Bronchial epithelial cell (primary cell): Measurements from ENCODE around the gene CD3G. TPM values are rescaled to one million over a fixed set of nuclear protein-coding genes. Genes with fewer than 3 reads are reported as not detected.
"Not testable (repeated sequence)": the region's sequence is repeated elsewhere in the genome, so short reads cannot be mapped to it uniquely, and the experiment has no call there.

Experiments
- DNase-seq: peaks from one replicate; pipeline ENCODE4 v3.0.0-alpha.2; 2010; ENCODE audit warnings: low read depth
- FAIRE-seq: peaks from 2 replicates; lab custom pipeline; 2011; peaks lifted over from hg19 to GRCh38; lab: Jason Lieb, UNC
- H3K27me3 ChIP-seq: 2 replicates; pipeline ENCODE4 v1.5.1; 2011; ENCODE audit warnings: low read length; ENCODE audit not compliant: control insufficient read depth, insufficient read depth
- H3K36me3 ChIP-seq: 2 replicates; pipeline ENCODE4 v1.5.1; 2011; ENCODE audit warnings: low read length; ENCODE audit not compliant: control insufficient read depth, insufficient read depth
- H3K4me3 ChIP-seq: 2 replicates; pipeline ENCODE4 v1.5.1; 2011; ENCODE audit warnings: mild to moderate bottlenecking, low read depth, low read length, control low read depth
- CTCF ChIP-seq: IDR thresholded peaks from 2 replicates; pipeline ENCODE4 v1.5.1; 2011; ENCODE audit warnings: mild to moderate bottlenecking, moderate library complexity, low read length, control low read depth, inconsistent platforms; ENCODE audit not compliant: insufficient read depth, severe bottlenecking
- total RNA-seq: library from RNA; depleted of rRNA; stranded (reverse); fragments of >200 nt; gene quantifications from 2 replicates; pipeline ENCODE4 v1.2.1, GENCODE V29; 2014

CD3G gene
- total RNA-seq, 1 donor from 2014 or later: not detected

DNA sequence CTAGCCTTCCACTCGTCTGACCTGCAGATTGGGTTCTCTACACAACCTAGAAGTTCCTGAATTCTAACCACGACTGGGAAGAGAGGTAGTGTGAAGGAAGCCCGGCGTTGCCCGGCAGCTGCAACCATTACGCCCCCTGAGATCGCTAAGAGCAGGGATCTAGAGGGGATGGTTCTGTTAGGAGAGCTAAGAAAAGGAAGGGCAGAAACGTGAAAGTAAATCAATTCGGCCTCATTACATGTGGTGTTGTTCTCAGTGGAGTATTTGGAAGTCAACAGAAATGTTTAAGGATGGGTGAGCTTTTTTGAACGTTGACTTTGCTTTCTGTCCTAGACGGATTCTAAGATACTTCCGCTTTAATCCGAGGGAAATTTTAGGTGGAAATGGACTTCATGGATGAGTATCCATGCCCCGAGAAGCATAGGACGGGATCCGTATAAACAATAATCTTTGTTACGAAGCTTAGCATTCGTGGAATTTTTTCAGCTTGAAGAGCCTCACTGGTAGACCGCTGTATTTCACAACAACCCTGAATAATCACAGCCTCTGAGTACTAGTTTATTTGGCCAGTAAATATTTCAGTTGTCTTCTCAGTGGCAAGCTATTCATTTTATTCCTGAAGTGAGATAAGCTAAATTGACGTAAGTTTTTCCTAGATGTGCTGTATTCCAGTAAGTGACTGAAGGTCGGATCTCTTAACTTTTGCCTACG is 57.9 kb downstream of the CD3G start:
- Histone ChIP-seq H3K36me3 (peaks cover 2% of the 10 kb centered on the region), H3K4me3 (peak overlapping the region; percentile 90), H3K27me3 (no peaks in the 10 kb centered on the region)
- FAIRE-seq: no peak
- peak; percentile 68 for DNase-seq
- TF ChIP-seq CTCF: no peak

GRCh38 chr11:118402594-118402993 is 58.5 kb downstream of the CD3G start:
- H3K36me3 ChIP-seq, H3K27me3 ChIP-seq, FAIRE-seq, DNase-seq: not testable (repeated sequence)
- peak overlapping the region; percentile 90 for H3K4me3 ChIP-seq

Other genes with a start within 250 kb of the CD3G start
- gene SCN4B, start 191.5 kb upstream of the CD3G start, total RNA-seq: 0.53 and 1.2 TPM in 2 replicates
- gene SCN2B, start 167.7 kb upstream of the CD3G start, total RNA-seq: under 0.01 and 0.13 TPM in 2 replicates
- gene JAML, start 119.3 kb upstream of the CD3G start, total RNA-seq: 0.13 TPM in 1 of 2 replicates, not detected in the other
- gene MPZL3, start 92.0 kb upstream of the CD3G start, total RNA-seq: 34.8 and 81.4 TPM in 2 replicates
- gene MPZL2, start 80.0 kb upstream of the CD3G start, total RNA-seq: 38.7 and 79.2 TPM in 2 replicates
- gene CD3E, start 39.6 kb upstream of the CD3G start, total RNA-seq: not detected in 2 replicates
- not detected in 2 replicates for gene CD3D, start 1.6 kb upstream of the CD3G start, total RNA-seq
- gene UBE4A, start 15.3 kb downstream of the CD3G start, total RNA-seq: 16.1 and 21.9 TPM in 2 replicates
- 61.1 and 113 TPM in 2 replicates for gene ATP5MG, start 57.3 kb downstream of the CD3G start, total RNA-seq
- gene KMT2A, start 92.1 kb downstream of the CD3G start, total RNA-seq: 14.0 and 20.6 TPM in 2 replicates
- gene TTC36, start 183.1 kb downstream of the CD3G start, total RNA-seq: 0.51 TPM in 1 of 2 replicates, not detected in the other
- 13.8 and 14.7 TPM in 2 replicates for gene TMEM25, start 186.8 kb downstream of the CD3G start, total RNA-seq
- 19.8 and 21.3 TPM in 2 replicates for gene IFT46, start 221.6 kb downstream of the CD3G start, total RNA-seq
- gene ARCN1, start 228.1 kb downstream of the CD3G start, total RNA-seq: 66.7 and 79.2 TPM in 2 replicates